ENCODE measurements around the gene TFDP1. TPM values are rescaled to one million over a fixed set of nuclear protein-coding genes. Genes with fewer than 3 reads are reported as not detected.

TFDP1 gene
- total and polyA plus RNA-seq, 2 of the 4 experiments (the other 2 are of a cell fraction): 59.3 to 97.0 TPM

GRCh38 chr13:113598481-113598880 lies 13.9 kb downstream of the TFDP1 start:
- in situ Hi-C loops (cut with MboI; ENCODE audit: low sequenced_read_pairs) (no loop called here), dilution Hi-C loops (cut with HindIII; ENCODE audit: low sequenced_read_pairs, unreplicated experiment) (no loop called here), intact Hi-C loops (cut with micrococcal nuclease) (no loop called here)
- Histone ChIP-seq H4K8ac (ENCODE audit: low read depth in 2 of 2, low read length in 2 of 2) (no peak overlapping the region), H2AK5ac (ENCODE audit: low read depth, low read length) (no peak overlapping the region), H3K9me3 (ENCODE audit: control insufficient read depth, insufficient read depth, low read length) (no peaks in the 10 kb centered on the region; the same call in 1 of the 2 replicates), H2AFZ (replicated peaks; ENCODE audit: low read length, poor library complexity) (no peak overlapping the region), H4K20me1 (ENCODE audit: insufficient read depth, low read length) (peaks cover 83% of the 10 kb centered on the region), H3K14ac (replicated peaks; ENCODE audit: low read depth, low read length) (no peak overlapping the region), H3K9me1 (ENCODE audit: insufficient read depth, low read length) (peaks cover 6% of the 10 kb centered on the region; the same call in 1 of the 2 replicates), H4K91ac (ENCODE audit: insufficient read depth, low read depth, low read length) (no peak overlapping the region), H3K79me1 (ENCODE audit: low read depth in 1 of 2, low read length in 2 of 2) (peaks cover 25 to 83% of the 10 kb centered on the region in 2 experiments), H2BK20ac (ENCODE audit: low read depth, low read length) (no peak overlapping the region), H3K9ac (ENCODE audit: low read depth, low read length) (no peak overlapping the region), H3K56ac (ENCODE audit: extremely low read depth, insufficient read depth, low read length) (no peak overlapping the region), H4K5ac (ENCODE audit: low read depth, low read length) (no peak overlapping the region), H3K18ac (ENCODE audit: low read depth, low read length) (no peak overlapping the region), H3K36me3 (ENCODE audit: control insufficient read depth, insufficient read depth, low read length) (peaks cover 38% of the 10 kb centered on the region), H3K4me2 (ENCODE audit: low read depth, low read length) (no peak overlapping the region), H3K23ac (ENCODE audit: low read depth, low read length) (no peak overlapping the region), H3K4ac (ENCODE audit: low read depth, low read length) (no peak overlapping the region), H2BK120ac (ENCODE audit: low read depth, low read length) (no peak overlapping the region), H2BK15ac (ENCODE audit: low read depth, low read length) (no peak overlapping the region), H2BK5ac (ENCODE audit: low read depth, low read length, poor library complexity, severe bottlenecking) (no peak overlapping the region), H3K27me3 (ENCODE audit: control insufficient read depth, insufficient read depth, low read length) (no peaks in the 10 kb centered on the region), H2AK9ac (replicated peaks; ENCODE audit: low read depth, low read length, poor library complexity) (no peak overlapping the region), H3K27ac (ENCODE audit: insufficient read depth, low read length) (no peak overlapping the region), H3K4me3 (ENCODE audit: insufficient read depth, low read depth, low read length) (no peak overlapping the region), H3K4me1 (ENCODE audit: control insufficient read depth, insufficient read depth, low read length) (no peaks in the 10 kb centered on the region)
- no peak for ATAC-seq (ENCODE audit: low read depth)
- BruUV-seq (replicated peaks): no TSS peak
- WGBS, 2 experiments (ENCODE audit: extremely low coverage in 2 of 2, insufficient read length in 1 of 2): 99% methylated on average over 9 of the region's 13 CpGs; no CpG with 5 or more reads in 1 of the 2 experiments
- ChIA-PET POLR2A (ENCODE audit: unreplicated experiment) (no interaction called here), CTCF (no interaction called here)
- TF ChIP-seq CTCF (conservative IDR thresholded peaks at IDR 0.05; ENCODE audit: low read depth, low read length) (no peak), RAD21 (IDR thresholded peaks at IDR 0.05; ENCODE audit: low read length) (no peak)
- no peak for DNase-seq
